ENCODE measurements around the gene CYB5R4. TPM values are rescaled to one million over a fixed set of nuclear protein-coding genes. Genes with fewer than 3 reads are reported as not detected.
"Not testable (repeated sequence)": the region's sequence is repeated elsewhere in the genome, so short reads cannot be mapped to it uniquely, and the experiment has no call there.

The CYB5R4 gene
- total and polyA plus RNA-seq, 2 experiments from 2014 or later, result 10.3 to 10.7 TPM

DNA sequence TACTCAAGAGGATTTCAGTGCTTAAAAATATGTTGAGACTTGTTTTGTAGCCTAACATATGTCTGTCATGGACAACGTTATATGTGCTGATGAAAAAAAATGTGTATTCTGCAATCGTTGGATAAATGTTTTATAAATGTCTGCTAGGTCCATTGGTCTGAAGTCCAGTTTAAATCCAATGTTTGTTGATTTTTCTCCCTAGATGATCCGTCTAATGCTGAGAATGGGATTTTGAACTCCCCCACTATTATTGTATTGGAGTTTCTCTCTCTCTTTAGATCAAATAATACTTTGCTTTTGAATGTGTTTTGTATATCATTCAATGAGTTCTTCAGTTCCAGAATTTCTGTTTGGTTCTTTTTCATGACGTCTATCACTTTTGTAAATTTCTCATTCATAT, 44.9 kb downstream of the CYB5R4 start:
- H3K27ac ChIP-seq, result no peak overlapping the region
- no peak for DNase-seq (ENCODE audit: low spot score)
- H4K20me1 ChIP-seq (ENCODE audit: insufficient read depth, poor library complexity, severe bottlenecking), result no peaks in the 10 kb centered on the region
- H3K9me2 ChIP-seq (replicated peaks; ENCODE audit: insufficient read depth), result no peaks in the 10 kb centered on the region
- WGBS (ENCODE audit: low lambda C conversion rate, missing lambda C conversion rate), result 92% methylated on average over 4 of the region's 4 CpGs
- no peaks in the 10 kb centered on the region for H3K4me1 ChIP-seq (ENCODE audit: insufficient read depth)
- H3K4me3 ChIP-seq, result no peak overlapping the region
- H3K27me3 ChIP-seq, result no peaks in the 10 kb centered on the region
- H2AFZ ChIP-seq, result no peak overlapping the region
- H3K9me3 ChIP-seq (ENCODE audit: low read depth), result peaks cover 4% of the 10 kb centered on the region
- no peak overlapping the region for H3K4me2 ChIP-seq
- TF ChIP-seq EZH2phosphoT487 (IDR thresholded peaks at IDR 0.05; ENCODE audit: low read depth, severe bottlenecking, unreplicated experiment), result no peak
- no peak for TF ChIP-seq EZH2 (IDR thresholded peaks at IDR 0.05; ENCODE audit: borderline replicate concordance)
- TF ChIP-seq, protein P1, sequence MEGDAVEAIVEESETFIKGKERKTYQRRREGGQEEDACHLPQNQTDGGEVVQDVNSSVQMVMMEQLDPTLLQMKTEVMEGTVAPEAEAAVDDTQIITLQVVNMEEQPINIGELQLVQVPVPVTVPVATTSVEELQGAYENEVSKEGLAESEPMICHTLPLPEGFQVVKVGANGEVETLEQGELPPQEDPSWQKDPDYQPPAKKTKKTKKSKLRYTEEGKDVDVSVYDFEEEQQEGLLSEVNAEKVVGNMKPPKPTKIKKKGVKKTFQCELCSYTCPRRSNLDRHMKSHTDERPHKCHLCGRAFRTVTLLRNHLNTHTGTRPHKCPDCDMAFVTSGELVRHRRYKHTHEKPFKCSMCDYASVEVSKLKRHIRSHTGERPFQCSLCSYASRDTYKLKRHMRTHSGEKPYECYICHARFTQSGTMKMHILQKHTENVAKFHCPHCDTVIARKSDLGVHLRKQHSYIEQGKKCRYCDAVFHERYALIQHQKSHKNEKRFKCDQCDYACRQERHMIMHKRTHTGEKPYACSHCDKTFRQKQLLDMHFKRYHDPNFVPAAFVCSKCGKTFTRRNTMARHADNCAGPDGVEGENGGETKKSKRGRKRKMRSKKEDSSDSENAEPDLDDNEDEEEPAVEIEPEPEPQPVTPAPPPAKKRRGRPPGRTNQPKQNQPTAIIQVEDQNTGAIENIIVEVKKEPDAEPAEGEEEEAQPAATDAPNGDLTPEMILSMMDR (IDR thresholded peaks at IDR 0.05; ENCODE audit: poor library complexity), result no peak
- peaks cover 39% of the 10 kb centered on the region for H3K79me2 ChIP-seq
- H3K36me3 ChIP-seq (replicated peaks; ENCODE audit: insufficient read depth, low read depth), result no peaks in the 10 kb centered on the region

DNA sequence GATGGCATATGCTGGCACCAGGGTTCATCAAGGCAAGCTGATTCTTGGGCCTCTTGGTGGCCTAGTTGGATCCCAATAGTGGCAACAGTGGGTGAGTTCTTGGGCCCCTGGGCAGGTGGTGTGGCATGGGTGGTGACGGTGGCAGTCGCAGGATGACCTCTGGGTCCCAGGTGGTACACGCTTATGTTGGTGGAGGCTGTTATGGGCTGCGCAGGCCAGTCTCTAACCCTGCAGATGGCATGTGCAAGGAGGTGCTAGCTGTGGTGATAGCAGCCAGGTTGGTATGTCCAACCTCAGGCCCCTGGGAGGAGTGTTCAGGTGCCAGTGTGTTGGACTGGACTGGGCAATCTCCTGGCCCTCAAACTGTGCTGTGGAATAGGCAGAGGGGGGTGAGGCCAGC, 46.2 kb downstream of the CYB5R4 start:
- peaks cover 39% of the 10 kb centered on the region for H3K79me2 ChIP-seq
- no peaks in the 10 kb centered on the region for H4K20me1 ChIP-seq (ENCODE audit: insufficient read depth, poor library complexity, severe bottlenecking)
- H3K4me3 ChIP-seq, result no peak overlapping the region
- DNase-seq (ENCODE audit: low spot score), result no peak
- peaks cover 4% of the 10 kb centered on the region for H3K9me3 ChIP-seq (ENCODE audit: low read depth)
- H3K27me3 ChIP-seq, result no peaks in the 10 kb centered on the region
- H3K4me1 ChIP-seq (ENCODE audit: insufficient read depth), result no peaks in the 10 kb centered on the region
- no peaks in the 10 kb centered on the region for H3K36me3 ChIP-seq (replicated peaks; ENCODE audit: insufficient read depth, low read depth)
- H2AFZ ChIP-seq, result no peak overlapping the region
- H3K4me2 ChIP-seq, result no peak overlapping the region
- no peak for TF ChIP-seq EZH2phosphoT487 (IDR thresholded peaks at IDR 0.05; ENCODE audit: low read depth, severe bottlenecking, unreplicated experiment)
- TF ChIP-seq EZH2 (IDR thresholded peaks at IDR 0.05; ENCODE audit: borderline replicate concordance), result no peak
- TF ChIP-seq, protein P1 (IDR thresholded peaks at IDR 0.05; ENCODE audit: poor library complexity), result no peak
- WGBS (ENCODE audit: low lambda C conversion rate, missing lambda C conversion rate), result 100% methylated on average over 4 of the region's 4 CpGs
- H3K9me2 ChIP-seq (replicated peaks; ENCODE audit: insufficient read depth), result no peaks in the 10 kb centered on the region
- no peak overlapping the region for H3K27ac ChIP-seq

DNA sequence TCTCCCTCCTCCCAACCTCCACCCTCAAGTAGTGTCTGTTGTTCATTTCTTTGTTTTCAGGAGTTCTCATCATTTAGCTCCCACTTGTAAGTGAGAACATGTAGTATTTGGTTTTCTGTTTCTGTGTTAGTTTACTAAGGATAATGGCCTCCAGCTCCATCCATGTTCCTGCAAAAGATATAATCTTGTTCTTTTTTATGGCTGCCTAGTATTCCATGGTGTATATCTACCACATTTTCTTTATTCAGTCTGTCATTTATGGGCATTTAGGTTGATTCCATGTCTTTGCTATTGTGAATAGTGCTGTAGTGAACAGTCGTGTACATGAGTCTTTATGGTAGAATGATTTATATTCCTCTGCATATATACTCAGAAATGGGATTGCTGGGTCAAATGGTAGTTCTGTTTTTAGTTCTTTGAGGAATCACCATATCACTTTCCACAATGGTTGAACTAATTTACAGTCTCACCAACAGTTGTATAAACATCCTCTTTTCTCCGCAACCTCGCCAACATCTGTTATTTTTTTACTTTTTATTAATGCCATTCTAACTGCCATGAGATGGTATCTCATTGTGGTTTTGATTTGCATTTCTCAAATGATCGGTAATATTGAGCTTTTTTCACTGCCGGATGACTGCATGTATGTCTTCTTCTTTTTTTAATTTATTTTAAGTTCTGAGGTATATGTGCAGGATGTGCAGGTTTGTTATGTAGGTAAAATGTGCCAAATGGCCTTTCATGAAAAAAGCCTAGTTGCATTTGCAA, 48.3 kb downstream of the CYB5R4 start:
- not testable (repeated sequence) for H4K20me1 ChIP-seq (ENCODE audit: insufficient read depth, poor library complexity, severe bottlenecking); DNase-seq (ENCODE audit: low spot score); H3K27me3 ChIP-seq; H3K9me2 ChIP-seq (replicated peaks; ENCODE audit: insufficient read depth); H3K36me3 ChIP-seq (replicated peaks; ENCODE audit: insufficient read depth, low read depth); H2AFZ ChIP-seq; H3K4me3 ChIP-seq; H3K27ac ChIP-seq; H3K4me1 ChIP-seq (ENCODE audit: insufficient read depth); H3K4me2 ChIP-seq; H3K9me3 ChIP-seq (ENCODE audit: low read depth)
- H3K79me2 ChIP-seq, result peaks cover 27% of the 10 kb centered on the region
- 94% methylated on average over 5 of the region's 5 CpGs for WGBS (ENCODE audit: low lambda C conversion rate, missing lambda C conversion rate)

DNA sequence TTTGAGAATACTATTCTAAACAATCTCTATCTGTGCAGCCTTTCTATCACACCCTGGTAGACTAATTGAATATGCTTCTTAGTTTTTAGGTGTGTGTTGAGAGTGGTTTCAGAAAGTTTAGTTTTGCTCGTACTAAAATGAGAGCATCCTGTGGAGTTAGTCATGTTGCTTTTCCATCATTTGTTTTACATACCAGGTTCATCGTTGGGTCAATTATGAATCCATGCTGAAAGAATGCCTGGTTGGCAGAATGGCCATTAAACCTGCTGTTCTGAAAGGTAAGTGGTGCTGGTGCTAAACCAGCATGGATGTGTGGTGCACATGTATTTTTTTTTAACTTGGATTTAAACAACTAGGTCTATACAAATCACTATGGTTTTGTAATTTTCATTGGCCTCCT, 49.3 kb downstream of the CYB5R4 start:
- TF ChIP-seq EZH2 (IDR thresholded peaks at IDR 0.05; ENCODE audit: borderline replicate concordance), result no peak
- TF ChIP-seq, protein P1 (IDR thresholded peaks at IDR 0.05; ENCODE audit: poor library complexity), result no peak
- TF ChIP-seq EZH2phosphoT487 (IDR thresholded peaks at IDR 0.05; ENCODE audit: low read depth, severe bottlenecking, unreplicated experiment), result no peak
- no peak overlapping the region for H3K27ac ChIP-seq
- no peaks in the 10 kb centered on the region for H3K36me3 ChIP-seq (replicated peaks; ENCODE audit: insufficient read depth, low read depth)
- no peak overlapping the region for H3K4me2 ChIP-seq
- H3K79me2 ChIP-seq, result peaks cover 21% of the 10 kb centered on the region
- no peak overlapping the region for H2AFZ ChIP-seq
- H3K27me3 ChIP-seq, result no peaks in the 10 kb centered on the region
- H3K9me3 ChIP-seq (ENCODE audit: low read depth), result no peaks in the 10 kb centered on the region
- no peak for DNase-seq (ENCODE audit: low spot score)
- H3K4me3 ChIP-seq, result no peak overlapping the region
- 81% methylated on average over 2 of the region's 2 CpGs for WGBS (ENCODE audit: low lambda C conversion rate, missing lambda C conversion rate)
- H3K9me2 ChIP-seq (replicated peaks; ENCODE audit: insufficient read depth), result no peaks in the 10 kb centered on the region
- no peaks in the 10 kb centered on the region for H3K4me1 ChIP-seq (ENCODE audit: insufficient read depth)
- H4K20me1 ChIP-seq (ENCODE audit: insufficient read depth, poor library complexity, severe bottlenecking), result no peaks in the 10 kb centered on the region

Measured in hepatocyte (in vitro differentiated cells).